Esophagus muscularis mucosa (tissue), 3 donors: ENCODE results near the gene ANTXR1.

ENCODE experiments used
- POLR2A ChIP-seq: fragments of 450-650 bp; IDR thresholded peaks from one replicate; pipeline ENCODE4 v1.6.1; 2017; ENCODE audit warnings: antibody characterized with exemption, moderate library complexity, mild to moderate bottlenecking, low read depth
- TF ChIP-seq, protein P1 (sequence below), 3 experiments: fragments of 200-600 bp in 2 of 3; fragments of 450-650 bp in 1 of 3; sonication (generic) in 2 of 3; IDR thresholded peaks; one replicate each; pipeline ENCODE4 v1.5.1; 2017 to 2019; ENCODE audit warnings: antibody characterized with exemption in 3 of 3, mild to moderate bottlenecking in 2 of 3, moderate library complexity in 1 of 3

DNA sequence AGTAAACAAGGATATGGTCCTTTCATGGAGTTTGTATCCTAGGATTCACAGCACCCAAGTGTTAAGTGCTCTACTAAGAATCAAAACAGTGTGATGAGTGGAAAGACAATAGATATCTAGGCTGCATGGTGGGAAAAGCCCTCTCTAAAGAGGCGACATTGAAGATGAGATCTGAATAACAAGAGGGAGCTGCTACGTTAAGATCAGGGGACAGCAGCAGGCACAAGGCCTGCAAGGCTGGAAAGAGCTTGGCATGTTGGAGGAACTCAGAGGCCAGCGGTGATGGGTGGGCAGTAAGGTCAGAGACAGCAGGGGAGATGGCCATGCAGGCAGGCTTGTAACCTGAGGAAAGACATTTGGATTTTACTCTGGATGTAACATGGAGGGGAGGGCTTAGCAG is 196.5 kb downstream of the ANTXR1 start:
- TF ChIP-seq, protein P1, sequence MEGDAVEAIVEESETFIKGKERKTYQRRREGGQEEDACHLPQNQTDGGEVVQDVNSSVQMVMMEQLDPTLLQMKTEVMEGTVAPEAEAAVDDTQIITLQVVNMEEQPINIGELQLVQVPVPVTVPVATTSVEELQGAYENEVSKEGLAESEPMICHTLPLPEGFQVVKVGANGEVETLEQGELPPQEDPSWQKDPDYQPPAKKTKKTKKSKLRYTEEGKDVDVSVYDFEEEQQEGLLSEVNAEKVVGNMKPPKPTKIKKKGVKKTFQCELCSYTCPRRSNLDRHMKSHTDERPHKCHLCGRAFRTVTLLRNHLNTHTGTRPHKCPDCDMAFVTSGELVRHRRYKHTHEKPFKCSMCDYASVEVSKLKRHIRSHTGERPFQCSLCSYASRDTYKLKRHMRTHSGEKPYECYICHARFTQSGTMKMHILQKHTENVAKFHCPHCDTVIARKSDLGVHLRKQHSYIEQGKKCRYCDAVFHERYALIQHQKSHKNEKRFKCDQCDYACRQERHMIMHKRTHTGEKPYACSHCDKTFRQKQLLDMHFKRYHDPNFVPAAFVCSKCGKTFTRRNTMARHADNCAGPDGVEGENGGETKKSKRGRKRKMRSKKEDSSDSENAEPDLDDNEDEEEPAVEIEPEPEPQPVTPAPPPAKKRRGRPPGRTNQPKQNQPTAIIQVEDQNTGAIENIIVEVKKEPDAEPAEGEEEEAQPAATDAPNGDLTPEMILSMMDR (IDR thresholded peaks at IDR 0.05) = no peak
- no peak for TF ChIP-seq POLR2A
